ENCODE data around the gene ERCC1. TPM values are rescaled to one million over a fixed set of nuclear protein-coding genes. Genes with fewer than 3 reads are reported as not detected.

ERCC1 gene
- polyA plus RNA-seq, 1 of the 3 experiments (the other 2 are of a cell fraction) = 95.3 TPM

GRCh38 chr19:45424191-45425058 is 708 bp upstream of the ERCC1 start:
- WGBS (ENCODE audit: low lambda C conversion rate) = 15% methylated on average over 20 of the region's 24 CpGs
- peak overlapping the region; percentile 53 for H2AFZ ChIP-seq (ENCODE audit: low read depth)
- H3K4me2 ChIP-seq = peak overlapping the region; percentile 97
- peaks cover 4% of the 10 kb centered on the region in 2 experiments for H3K36me3 ChIP-seq (replicated peaks in 1 of 2; ENCODE audit: control insufficient read depth in 1 of 2, insufficient read depth in 2 of 2, low read length in 1 of 2)
- POLR2A ChIA-PET = interaction anchor here (1.1 kb wide), 1 partner anchor 54 kb away, joined by 3 read pairs; no protein-coding TSS in a partner anchor
- H3K9me3 ChIP-seq = no peaks in the 10 kb centered on the region
- H3K9ac ChIP-seq = peak overlapping the region; percentile 78
- peak overlapping the region; percentile 92 to 100 for H3K27ac ChIP-seq (ENCODE audit: low read depth in 2 of 2, low read length in 1 of 2)
- H3K9me2 ChIP-seq = no peaks in the 10 kb centered on the region
- CTCF ChIA-PET = interaction anchor here (0.6 to 4.7 kb wide), 4 partner anchors 15 to 100 kb away, joined by 3 to 57 read pairs (median 25); no protein-coding TSS in a partner anchor
- H3F3A ChIP-seq (replicated peaks; ENCODE audit: insufficient read depth) = peaks cover 41% of the 10 kb centered on the region
- H3K4me1 ChIP-seq (ENCODE audit: control insufficient read depth in 1 of 2, insufficient read depth in 2 of 2, low read depth in 1 of 2, low read length in 1 of 2) = peaks cover 15 to 26% of the 10 kb centered on the region in 2 experiments
- peaks cover 34% of the 10 kb centered on the region for H3K79me2 ChIP-seq (ENCODE audit: insufficient read depth)
- H3K4me3 ChIP-seq (ENCODE audit: low read depth in 2 of 2, low read length in 1 of 2) = peak overlapping the region; percentile 67 to 85
- no peaks in the 10 kb centered on the region; the same call in 1 of the 2 replicates for H4K20me1 ChIP-seq (ENCODE audit: insufficient read depth)
- H3K27me3 ChIP-seq (ENCODE audit: insufficient read depth) = no peaks in the 10 kb centered on the region
- peak; percentile 67 for DNase-seq
- TF ChIP-seq EZH2phosphoT487 (IDR thresholded peaks at IDR 0.05; ENCODE audit: borderline replicate concordance, low read depth) (no peak), ELF1 (IDR thresholded peaks at IDR 0.05) (peak; percentile 83), RCOR1 (IDR thresholded peaks at IDR 0.05; ENCODE audit: low read length) (no peak), IRF3 (IDR thresholded peaks at IDR 0.05; ENCODE audit: low read depth, low read length) (no peak), USF2 (IDR thresholded peaks at IDR 0.05; ENCODE audit: borderline replicate concordance, low read depth, low read length) (no peak), CHD2 (IDR thresholded peaks at IDR 0.05; ENCODE audit: low read length, partially characterized antibody) (no peak), YY1 (IDR thresholded peaks at IDR 0.05; ENCODE audit: low read depth) (no peak), RXRA (IDR thresholded peaks at IDR 0.05; ENCODE audit: borderline replicate concordance, low read depth) (peak; percentile 71; the same call in 1 of the 2 replicates), MAX (IDR thresholded peaks at IDR 0.05; ENCODE audit: low read depth) (peak; percentile 60), POLR2AphosphoS5 (IDR thresholded peaks at IDR 0.05; ENCODE audit: low read depth, low read length) (peak; percentile 78), GABPA (IDR thresholded peaks at IDR 0.05; ENCODE audit: low read depth) (0 out of 2 replicates have a peak, but pooled peaks have one; percentile 50), FOSL2 (IDR thresholded peaks at IDR 0.05; ENCODE audit: borderline replicate concordance, low read depth) (peak; percentile 98), ZBTB33 (IDR thresholded peaks at IDR 0.05; ENCODE audit: borderline replicate concordance, low read depth) (peak; percentile 63; the same call in 1 of the 2 replicates), TCF12 (IDR thresholded peaks at IDR 0.05) (peak; percentile 86), TEAD4 (IDR thresholded peaks at IDR 0.05; ENCODE audit: borderline replicate concordance, insufficient read depth) (peak; percentile 67; the same call in 1 of the 2 replicates), NFIC (IDR thresholded peaks at IDR 0.05; ENCODE audit: borderline replicate concordance) (peak; percentile 42; the same call in 1 of the 2 replicates), NRF1 (IDR thresholded peaks at IDR 0.05; ENCODE audit: low read depth, low read length) (no peak), SMC3 (IDR thresholded peaks at IDR 0.05; ENCODE audit: low read depth, low read length) (no peak), FOXJ3 (CRISPR knock-in tag; IDR thresholded peaks at IDR 0.05) (no peak), RFX5 (IDR thresholded peaks at IDR 0.05; ENCODE audit: low read length) (no peak), CTCF (IDR thresholded peaks at IDR 0.05) (no peak), PBX3 (IDR thresholded peaks at IDR 0.05) (peak; percentile 49), GATA2 (CRISPR knock-in tag; IDR thresholded peaks at IDR 0.05) (no peak), FOXM1 (IDR thresholded peaks at IDR 0.05; ENCODE audit: low read depth) (0 out of 2 replicates have a peak, but pooled peaks have one; percentile 22), SIN3A (IDR thresholded peaks at IDR 0.05; ENCODE audit: borderline replicate concordance, low read depth, low read length) (no peak; the same call in 1 of the 2 replicates), MEF2A (IDR thresholded peaks at IDR 0.05; ENCODE audit: borderline replicate concordance, low read depth) (peak; percentile 26; the same call in 1 of the 2 replicates)

All from SK-N-SH (cell line).